Naive thymus-derived CD4-positive, alpha-beta T cell (primary cell): ENCODE data around the gene IL23A. TPM values are rescaled to one million over a fixed set of nuclear protein-coding genes. Genes with fewer than 3 reads are reported as not detected.

ENCODE experiments used
- ATAC-seq: fragments of 150-1000 bp; cut with Tn5 transposase; 2 replicates; pipeline ENCODE4 v1.10.0; 2021; ENCODE audit warnings: mild to moderate bottlenecking, moderate library complexity
- CTCF ChIA-PET: fragments of 350-600 bp; sonication (Branson Sonifier 250); formaldehyde crosslinking; loops from one replicate; lab custom pipeline; 2021; ENCODE audit warnings: antibody characterized with exemption; lab: Charles Lee
- POLR2A ChIA-PET: fragments of 350-600 bp; sonication (Branson Sonifier 250); formaldehyde crosslinking; loops from one replicate; lab custom pipeline; 2021; ENCODE audit warnings: antibody characterized with exemption, inconsistent platforms; lab: Charles Lee
- DNase-seq, 9 donors: peaks; one replicate each; pipeline versions ENCODE4 v3.0.0 to v3.0.0-alpha.2; 2020 to 2022; ENCODE audit warnings: mixed read lengths in 1 of 9
- H3K27ac ChIP-seq: one replicate; pipeline ENCODE4 v1.7.0; 2013; ENCODE audit warnings: mild to moderate bottlenecking, low read depth, low read length, moderate library complexity
- H3K27me3 ChIP-seq, 2 donors: one replicate each; pipeline ENCODE4 v1.7.0; 2013; ENCODE audit warnings: low read length in 2 of 2, mild to moderate bottlenecking in 2 of 2, moderate library complexity in 2 of 2; ENCODE audit not compliant: control insufficient read depth in 2 of 2, insufficient read depth in 2 of 2
- H3K36me3 ChIP-seq, 3 experiments: 1 replicate in 2 of 3; 2 replicates in 1 of 3; pipeline ENCODE4 v1.7.0; 2013; ENCODE audit warnings: low read length in 3 of 3, mild to moderate bottlenecking in 3 of 3, moderate library complexity in 1 of 3; ENCODE audit not compliant: insufficient read depth in 3 of 3, control insufficient read depth in 2 of 3
- H3K4me1 ChIP-seq, 2 donors: one replicate each; pipeline ENCODE4 v1.7.0; 2013; ENCODE audit warnings: low read length in 2 of 2, mild to moderate bottlenecking in 2 of 2, moderate library complexity in 1 of 2; ENCODE audit not compliant: control insufficient read depth in 2 of 2, insufficient read depth in 2 of 2
- H3K4me3 ChIP-seq: 2 replicates; pipeline ENCODE4 v1.7.0; 2013; ENCODE audit warnings: mild to moderate bottlenecking, low read length
- H3K9me3 ChIP-seq, 3 experiments: 1 replicate in 2 of 3; 2 replicates in 1 of 3; pipeline ENCODE4 v1.7.0; 2013; ENCODE audit warnings: low read length in 3 of 3; ENCODE audit not compliant: control insufficient read depth in 2 of 3
- H3K27ac Mint-ChIP-seq, 9 donors: one replicate each; pipeline ENCODE4 v1.8.0; 2020 to 2022; ENCODE audit warnings: mixed read lengths in 9 of 9, mild to moderate bottlenecking in 8 of 9, moderate library complexity in 5 of 9, inconsistent platforms in 2 of 9
- H3K27me3 Mint-ChIP-seq, 5 donors: one replicate each; pipeline ENCODE4 v1.8.0; 2021 to 2022; ENCODE audit warnings: mixed read lengths in 5 of 5, mild to moderate bottlenecking in 1 of 5
- H3K36me3 Mint-ChIP-seq, 5 donors: one replicate each; pipeline ENCODE4 v1.8.0; 2020 to 2022; ENCODE audit warnings: mixed read lengths in 5 of 5, mild to moderate bottlenecking in 3 of 5, inconsistent platforms in 1 of 5
- H3K4me1 Mint-ChIP-seq, 7 donors: one replicate each; pipeline ENCODE4 v1.8.0; 2020 to 2022; ENCODE audit warnings: mixed read lengths in 7 of 7, mild to moderate bottlenecking in 3 of 7, inconsistent platforms in 1 of 7
- H3K4me3 Mint-ChIP-seq, 10 donors: one replicate each; pipeline ENCODE4 v1.8.0; 2020 to 2022; ENCODE audit warnings: mild to moderate bottlenecking in 10 of 10, mixed read lengths in 10 of 10, moderate library complexity in 6 of 10, inconsistent platforms in 2 of 10
- H3K9me3 Mint-ChIP-seq, 11 donors: one replicate each; pipeline ENCODE4 v1.8.0; 2020 to 2022; ENCODE audit warnings: mixed read lengths in 11 of 11, mild to moderate bottlenecking in 4 of 11, inconsistent platforms in 1 of 11, moderate library complexity in 1 of 11
- intact Hi-C, 2 donors: fragments of 100-400 bp; cut with micrococcal nuclease; formaldehyde crosslinking; loops; one replicate each; pipeline ENCODE4 v1.15.1; 2023
- polyA plus RNA-seq, 2 donors: library from polyadenylated mRNA; unstranded; fragments of 300-500 nt; fragmentation: Illumina TruSeq; gene quantifications; one replicate each; pipeline ENCODE4 v1.2.3, GENCODE V29; 2021
- total RNA-seq, 6 experiments: library from RNA in 5 of 6; stranded (reverse) in 5 of 6; gene quantifications; 1 replicate in 5 of 6; 2 replicates in 1 of 6; pipeline ENCODE4 v1.2.3 and lab custom pipeline; 2021 to 2026

Gene IL23A
- total and polyA plus RNA-seq, 7 experiments from 2014 or later = 14.4 to 42.0 (median 20.1) TPM

DNA sequence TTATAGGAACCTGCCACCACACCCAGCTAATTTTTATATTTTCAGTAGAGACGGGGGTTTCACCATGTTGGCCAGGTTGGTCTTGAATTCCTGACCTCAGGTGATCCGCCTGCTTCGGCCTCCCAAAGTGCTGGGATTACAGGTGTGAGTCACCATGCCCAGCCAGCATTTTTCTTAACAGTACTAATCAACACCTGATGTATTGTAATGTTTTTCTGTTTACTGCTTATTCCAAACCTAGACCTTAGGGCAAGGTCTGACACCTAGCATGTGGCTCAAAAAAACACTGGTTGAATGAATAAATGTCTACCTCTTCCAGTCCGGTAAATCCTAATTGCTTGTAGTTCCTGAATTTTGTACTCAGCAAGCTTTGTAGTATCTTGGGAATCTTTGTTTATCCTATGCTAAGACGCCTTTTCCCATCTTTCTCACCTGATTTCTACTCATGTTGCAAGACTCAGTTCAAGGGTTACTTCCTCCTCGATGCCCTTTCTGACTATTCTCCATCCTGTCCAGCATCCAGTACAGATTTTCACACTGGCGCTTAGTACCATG is 7.7 kb upstream of the IL23A start:
- peaks cover 12 to 39% (median 25%) of the 10 kb centered on the region in 7 donors for H3K4me1 Mint-ChIP-seq
- no peak for DNase-seq
- ChIA-PET POLR2A (interaction anchor here (0.7 to 9.8 kb wide), 4 partner anchors 22 to 205 kb away, joined by 3 to 156 read pairs (median 8); partner anchors contain the start of genes APOF and STAT2), CTCF (interaction anchor here (0.5 to 0.7 kb wide), 2 partner anchors 63 to 175 kb away, joined by 3 read pairs; no protein-coding TSS in a partner anchor)
- peaks cover 16 to 18% of the 10 kb centered on the region in 2 donors for H3K4me1 ChIP-seq
- H3K9me3 Mint-ChIP-seq = peaks cover 0 to 2% (median 0%) of the 10 kb centered on the region in 11 donors
- no peaks in the 10 kb centered on the region for H3K27me3 ChIP-seq
- H3K9me3 ChIP-seq = no peaks in the 10 kb centered on the region
- no peak overlapping the region for H3K4me3 ChIP-seq
- intact Hi-C loops = loop anchor here in 1 of 2 donors (5.0 to 10.0 kb wide), 3 partner anchors 109 to 1414 kb away; partner anchors contain the start of genes NABP2, RNF41, TIMELESS and TSPAN31
- peaks cover 0 to 2% (median 0%) of the 10 kb centered on the region in 5 donors for H3K27me3 Mint-ChIP-seq
- no peak overlapping the region for H3K4me3 Mint-ChIP-seq
- peak overlapping the region in 4 of 9 donors; percentile 8 to 68 (median 26) for H3K27ac Mint-ChIP-seq
- H3K36me3 ChIP-seq = peaks cover 0 to 27% (median 9%) of the 10 kb centered on the region in 3 experiments
- ATAC-seq = no peak
- H3K36me3 Mint-ChIP-seq = peaks cover 5 to 25% (median 16%) of the 10 kb centered on the region in 5 donors
- H3K27ac ChIP-seq = no peak overlapping the region

- Mint-ChIP-seq H3K4me3 (peak overlapping the region; percentile 89 to 99 (median 95)), H3K36me3 (peaks cover 0 to 14% (median 3%) of the 10 kb centered on the region in 5 donors), H3K27me3 (peaks cover 0 to 2% (median 0%) of the 10 kb centered on the region in 5 donors), H3K9me3 (peaks cover 0 to 2% (median 0%) of the 10 kb centered on the region in 11 donors), H3K27ac (peak overlapping the region; percentile 97 to 100 (median 99)), H3K4me1 (peaks cover 12 to 53% (median 36%) of the 10 kb centered on the region in 7 donors)
- peak overlapping the region; percentile 93 for H3K4me3 ChIP-seq
- POLR2A ChIA-PET = interaction anchor here (0.7 to 9.8 kb wide), 15 partner anchors 9 to 503 kb away, joined by 3 to 156 read pairs (median 4); partner anchors contain the start of genes APOF, CNPY2, COQ10A and DNAJC14
- H3K36me3 ChIP-seq = peaks cover 0 to 10% (median 0%) of the 10 kb centered on the region in 3 experiments
- intact Hi-C loops = loop anchor here in 1 of 2 donors (1.0 to 10.0 kb wide), 6 partner anchors 16 to 1412 kb away; partner anchors contain the start of genes CS, NABP2, RNF41 and SPRYD4
- H3K9me3 ChIP-seq = no peaks in the 10 kb centered on the region
- H3K27ac ChIP-seq = peak overlapping the region; percentile 98
- ATAC-seq (no peak), DNase-seq (no peak)
- CTCF ChIA-PET = interaction anchor here (0.6 to 3.0 kb wide), 5 partner anchors 27 to 261 kb away, joined by 3 to 10 read pairs (median 5); partner anchors contain the start of genes RNF41 and STAT2
- no peaks in the 10 kb centered on the region for H3K27me3 ChIP-seq
- peaks cover 16 to 20% of the 10 kb centered on the region in 2 donors for H3K4me1 ChIP-seq
These were observed 6.0 kb upstream of the IL23A start for GRCh38 chr12:56332512-56333196.

- Mint-ChIP-seq H3K4me1 (peaks cover 12 to 59% (median 42%) of the 10 kb centered on the region in 7 donors), H3K9me3 (peaks cover 0 to 2% (median 0%) of the 10 kb centered on the region in 11 donors), H3K27me3 (peaks cover 0 to 2% (median 0%) of the 10 kb centered on the region in 5 donors), H3K27ac (peak overlapping the region; percentile 97 to 100 (median 99)), H3K36me3 (peaks cover 0 to 11% (median 3%) of the 10 kb centered on the region in 5 donors), H3K4me3 (peak overlapping the region; percentile 89 to 99 (median 95))
- peaks cover 22 to 26% of the 10 kb centered on the region in 2 donors for H3K4me1 ChIP-seq
- intact Hi-C loops = loop anchor here in 1 of 2 donors (1.0 to 10.0 kb wide), 6 partner anchors 17 to 1412 kb away; partner anchors contain the start of genes CS, NABP2, RNF41 and SPRYD4
- H3K36me3 ChIP-seq = peaks cover 0 to 4% (median 0%) of the 10 kb centered on the region in 3 experiments
- DNase-seq (no peak), ATAC-seq (peak; percentile 1)
- H3K9me3 ChIP-seq = no peaks in the 10 kb centered on the region
- peak overlapping the region; percentile 98 for H3K27ac ChIP-seq
- CTCF ChIA-PET = interaction anchor here (0.8 to 3.0 kb wide), 3 partner anchors 27 to 131 kb away, joined by 3 to 9 read pairs (median 5); partner anchors contain the start of genes RNF41 and STAT2
- peak overlapping the region; percentile 93 for H3K4me3 ChIP-seq
- POLR2A ChIA-PET = interaction anchor here (0.6 to 9.8 kb wide), 18 partner anchors 9 to 504 kb away, joined by 3 to 156 read pairs (median 4); partner anchors contain the start of genes APOF, CNPY2, COQ10A and DNAJC14
- no peaks in the 10 kb centered on the region for H3K27me3 ChIP-seq
These were observed 5.4 kb upstream of the IL23A start for GRCh38 chr12:56333197-56333678.

- peaks cover 0 to 14% (median 7%) of the 10 kb centered on the region in 5 donors for H3K36me3 Mint-ChIP-seq
- peaks cover 16 to 66% (median 48%) of the 10 kb centered on the region in 7 donors for H3K4me1 Mint-ChIP-seq
- H3K4me3 Mint-ChIP-seq = peak within 1 kb of the TSS; percentile 89 to 99 (median 95)
- intact Hi-C loops = loop anchor here (1.0 to 10.0 kb wide), 12 partner anchors 12 to 1411 kb away; partner anchors contain the start of genes CS (in 2 of the 2), SPRYD4 (in 2 of the 2), STAT2 (in 2 of the 2) and TIMELESS (in 2 of the 2)
- Histone ChIP-seq H3K27ac (peak within 1 kb of the TSS; percentile 98), H3K4me3 (peak within 1 kb of the TSS; percentile 93), H3K27me3 (no peaks in the 10 kb centered on the region), H3K36me3 (no peaks in the 10 kb centered on the region), H3K4me1 (peaks cover 27 to 30% of the 10 kb centered on the region in 2 donors), H3K9me3 (no peaks in the 10 kb centered on the region)
- ChIA-PET CTCF (interaction anchor here (0.6 to 3.0 kb wide), 5 partner anchors 26 to 130 kb away, joined by 3 to 9 read pairs (median 5); partner anchors contain the start of genes RNF41 and STAT2), POLR2A (interaction anchor here (0.6 to 9.8 kb wide), 16 partner anchors 8 to 505 kb away, joined by 3 to 156 read pairs (median 4); partner anchors contain the start of genes APOF, CNPY2, COQ10A and DNAJC14)
- peak; percentile 90 for ATAC-seq
- H3K9me3 Mint-ChIP-seq = peaks cover 0 to 2% (median 0%) of the 10 kb centered on the region in 11 donors
- H3K27ac Mint-ChIP-seq = peak within 1 kb of the TSS; percentile 97 to 100 (median 99)
- peak; percentile 74 to 94 (median 92) for DNase-seq
- H3K27me3 Mint-ChIP-seq = peaks cover 0 to 2% (median 0%) of the 10 kb centered on the region in 5 donors
These were observed 4.8 kb upstream of the IL23A start, which contains the start of gene PAN2 for GRCh38 chr12:56333679-56334489. TSS of gene PAN2 (minus strand) at chr12:56334000. CDS start at chr12:56333094, 906 bp downstream.

- no peak for ATAC-seq
- Histone ChIP-seq H3K4me3 (peak overlapping the region; percentile 93), H3K9me3 (no peaks in the 10 kb centered on the region), H3K27ac (peak overlapping the region; percentile 98), H3K4me1 (peaks cover 30 to 33% of the 10 kb centered on the region in 2 donors), H3K36me3 (no peaks in the 10 kb centered on the region), H3K27me3 (no peaks in the 10 kb centered on the region)
- H3K9me3 Mint-ChIP-seq = peaks cover 0 to 2% (median 0%) of the 10 kb centered on the region in 11 donors
- intact Hi-C loops = loop anchor here (1.0 to 10.0 kb wide), 12 partner anchors 12 to 1410 kb away; partner anchors contain the start of genes STAT2 (in 2 of the 2), TIMELESS (in 2 of the 2), ANKRD52 (in 1 of the 2) and COQ10A (in 1 of the 2)
- POLR2A ChIA-PET = interaction anchor here (0.6 to 9.8 kb wide), 7 partner anchors 9 to 120 kb away, joined by 3 to 156 read pairs (median 7); partner anchors contain the start of genes APOF, CNPY2 and STAT2
- DNase-seq = peak in 1 of 9 donors; percentile 10
- H3K4me3 Mint-ChIP-seq = peak overlapping the region; percentile 89 to 99 (median 95)
- peaks cover 0 to 2% (median 0%) of the 10 kb centered on the region in 5 donors for H3K27me3 Mint-ChIP-seq
- peaks cover 0 to 19% (median 8%) of the 10 kb centered on the region in 5 donors for H3K36me3 Mint-ChIP-seq
- CTCF ChIA-PET = interaction anchor here (1.1 to 3.0 kb wide), 2 partner anchors 26 to 130 kb away, joined by 6 to 9 read pairs; partner anchors contain the start of gene STAT2
- H3K27ac Mint-ChIP-seq = peak overlapping the region; percentile 97 to 100 (median 99)
- peaks cover 22 to 71% (median 54%) of the 10 kb centered on the region in 7 donors for H3K4me1 Mint-ChIP-seq
These were observed 4.2 kb upstream of the IL23A start for GRCh38 chr12:56334490-56334793.
